GM12892 (cell line): ENCODE data around the gene COL5A1.

ENCODE experiments used
- POLR2A ChIP-seq: IDR thresholded peaks from 2 replicates; pipeline ENCODE4 v1.6.1; 2011; ENCODE audit warnings: low read depth, low read length, control low read depth
- POLR2AphosphoS5 ChIP-seq: IDR thresholded peaks from 2 replicates; pipeline ENCODE4 v1.6.1; 2011; ENCODE audit warnings: low read depth, low read length, control low read depth

DNA sequence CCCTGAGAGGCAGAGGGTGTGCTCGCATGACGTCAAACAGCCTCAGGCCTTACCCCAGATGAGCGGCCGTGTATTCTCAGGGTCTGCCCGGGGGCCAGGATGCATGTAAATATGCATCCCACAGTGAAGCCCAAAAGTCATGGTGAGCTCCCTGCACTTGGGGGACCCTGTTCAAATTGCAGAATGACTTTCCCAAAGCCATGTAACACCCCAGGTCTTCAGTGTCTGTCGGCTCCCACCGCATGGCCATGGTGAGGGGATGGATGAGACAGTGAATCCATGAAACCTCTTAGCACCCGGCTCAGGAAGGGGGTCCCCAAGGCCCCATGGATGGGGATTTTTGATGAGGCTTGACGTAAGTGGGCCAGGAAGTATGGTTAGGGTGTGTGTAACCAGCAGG is 9.3 kb upstream of the COL5A1 start:
- TF ChIP-seq POLR2A = no peak
- TF ChIP-seq POLR2AphosphoS5 = no peak
